ENCODE data around the gene TRIM46. TPM values are rescaled to one million over a fixed set of nuclear protein-coding genes. Genes with fewer than 3 reads are reported as not detected.

TRIM46 gene
- total RNA-seq, 4 donors from 2014 or later, result 0.35 to 1.9 (median 0.40) TPM; not detected in 1

GRCh38 chr1:155183775-155184221, 10.1 kb downstream of the TRIM46 start:
- 80 to 85% methylated on average over 1 to 4 of the region's 20 CpGs for WGBS, 2 donors (ENCODE audit: low coverage in 1 of 2)
- no peaks in the 10 kb centered on the region for H3K27me3 ChIP-seq
- H3K9me3 ChIP-seq, result no peaks in the 10 kb centered on the region
- no peak for ATAC-seq
- TF ChIP-seq EP300 (IDR thresholded peaks at IDR 0.05), result no peak
- TF ChIP-seq POLR2AphosphoS5 (IDR thresholded peaks at IDR 0.05), result no peak
- no peak for TF ChIP-seq CTCF (IDR thresholded peaks at IDR 0.05)
- no peak for TF ChIP-seq POLR2A (IDR thresholded peaks at IDR 0.05)
- H3K36me3 ChIP-seq, result peaks cover 0 to 7% of the 10 kb centered on the region in 2 donors
- no peak overlapping the region for H3K27ac ChIP-seq
- no peak overlapping the region for H3K4me3 ChIP-seq
- H3K4me1 ChIP-seq, result peaks cover 0 to 5% (median 0%) of the 10 kb centered on the region in 3 donors

- Histone ChIP-seq H3K36me3 (peaks cover 0 to 7% of the 10 kb centered on the region in 2 donors), H3K4me1 (peaks cover 0 to 5% (median 0%) of the 10 kb centered on the region in 3 donors), H3K27me3 (no peaks in the 10 kb centered on the region), H3K4me3 (no peak overlapping the region), H3K27ac (no peak overlapping the region), H3K9me3 (no peaks in the 10 kb centered on the region)
- no peak for ATAC-seq
- TF ChIP-seq POLR2A (IDR thresholded peaks at IDR 0.05) (no peak), POLR2AphosphoS5 (IDR thresholded peaks at IDR 0.05) (no peak), CTCF (IDR thresholded peaks at IDR 0.05) (no peak), EP300 (IDR thresholded peaks at IDR 0.05) (no peak)
- WGBS, 2 donors (ENCODE audit: low coverage in 1 of 2), result 79 to 100% methylated on average over 2 to 4 of the region's 4 CpGs
These were observed 10.7 kb downstream of the TRIM46 start for GRCh38 chr1:155184351-155184811.

- peak; percentile 46 for ATAC-seq
- WGBS, 2 donors (ENCODE audit: low coverage in 1 of 2), result 67 to 70% methylated on average over 6 to 7 of the region's 21 CpGs
- no peak overlapping the region for H3K4me3 ChIP-seq
- no peak for TF ChIP-seq POLR2A (IDR thresholded peaks at IDR 0.05)
- no peak for TF ChIP-seq EP300 (IDR thresholded peaks at IDR 0.05)
- no peaks in the 10 kb centered on the region for H3K36me3 ChIP-seq
- H3K9me3 ChIP-seq, result no peaks in the 10 kb centered on the region
- H3K27ac ChIP-seq, result no peak overlapping the region
- peaks cover 0 to 5% (median 0%) of the 10 kb centered on the region in 3 donors for H3K4me1 ChIP-seq
- H3K27me3 ChIP-seq, result no peaks in the 10 kb centered on the region
These were observed 11.5 kb downstream of the TRIM46 start for GRCh38 chr1:155184835-155185782.

- TF ChIP-seq EP300 (IDR thresholded peaks at IDR 0.05) (no peak), CTCF (IDR thresholded peaks at IDR 0.05) (no peak), POLR2AphosphoS5 (IDR thresholded peaks at IDR 0.05) (no peak), POLR2A (IDR thresholded peaks at IDR 0.05) (no peak)
- Histone ChIP-seq H3K4me3 (no peak overlapping the region), H3K27me3 (no peaks in the 10 kb centered on the region), H3K9me3 (no peaks in the 10 kb centered on the region), H3K36me3 (no peaks in the 10 kb centered on the region), H3K27ac (no peak overlapping the region), H3K4me1 (peaks cover 0 to 5% (median 0%) of the 10 kb centered on the region in 3 donors)
- 80% methylated on average over 1 of the region's 6 CpGs; no CpG with 5 or more reads in 1 of the 2 donors for WGBS, 2 donors (ENCODE audit: low coverage in 1 of 2)
- no peak for ATAC-seq
These were observed 12.1 kb downstream of the TRIM46 start for GRCh38 chr1:155185783-155186066.

GRCh38 chr1:155186067-155186793, 12.6 kb downstream of the TRIM46 start:
- Histone ChIP-seq H3K27ac (no peak overlapping the region), H3K4me3 (no peak overlapping the region), H3K4me1 (peaks cover 0 to 5% (median 0%) of the 10 kb centered on the region in 3 donors), H3K27me3 (no peaks in the 10 kb centered on the region), H3K9me3 (no peaks in the 10 kb centered on the region), H3K36me3 (no peaks in the 10 kb centered on the region)
- TF ChIP-seq EP300 (IDR thresholded peaks at IDR 0.05) (no peak), POLR2A (IDR thresholded peaks at IDR 0.05) (no peak), POLR2AphosphoS5 (IDR thresholded peaks at IDR 0.05) (no peak), CTCF (IDR thresholded peaks at IDR 0.05) (no peak)
- 54 to 59% methylated on average over 2 to 4 of the region's 8 CpGs for WGBS, 2 donors (ENCODE audit: low coverage in 1 of 2)
- no peak for ATAC-seq
